ENCODE results near the gene SAXO2. TPM values are rescaled to one million over a fixed set of nuclear protein-coding genes. Genes with fewer than 3 reads are reported as not detected.
"Not testable (repeated sequence)": the region's sequence is repeated elsewhere in the genome, so short reads cannot be mapped to it uniquely, and the experiment has no call there.

Gene SAXO2
- total RNA-seq, 4 donors from 2014 or later = 0.30 to 1.5 (median 1.5) TPM; not detected in 1

DNA sequence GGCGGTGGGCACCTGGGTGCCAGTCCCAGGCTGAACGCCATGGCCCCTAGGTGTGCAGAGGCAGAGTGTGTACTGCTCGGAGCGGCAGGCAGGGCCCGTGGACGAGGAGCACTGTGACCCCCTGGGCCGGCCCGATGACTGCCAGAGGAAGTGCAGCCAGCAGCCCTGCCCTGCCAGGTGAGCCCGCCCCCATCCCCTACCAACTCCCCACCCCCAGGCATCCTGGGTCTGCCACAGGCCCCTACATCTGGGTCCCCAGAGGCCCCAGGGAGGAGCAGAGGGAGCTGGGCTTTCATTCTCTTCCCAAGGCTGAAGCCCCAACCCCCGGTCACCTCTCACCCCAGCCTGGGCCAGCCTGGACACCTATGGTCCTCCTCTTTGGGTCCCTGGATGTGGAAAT, 63.0 kb downstream of the SAXO2 start:
- intact Hi-C loops (cut with DNase I; ENCODE audit: low total_unique reads) = not testable (repeated sequence)

GRCh38 chr15:82326896-82327295, 64.3 kb downstream of the SAXO2 start:
- intact Hi-C loops (cut with DNase I; ENCODE audit: low total_unique reads); H3K4me3 ChIP-seq (ENCODE audit: low read depth, poor library complexity, severe bottlenecking): not testable (repeated sequence)
- 66 to 81% methylated on average over 12 to 15 of the region's 23 CpGs for WGBS, 2 donors
- peak in 1 of 2 donors; percentile 75 for DNase-seq (ENCODE audit: low spot score in 2 of 2)

More for the DNA sequence above, 63.0 kb downstream of the SAXO2 start:
- WGBS, 2 donors = 96% methylated on average over 2 of the region's 10 CpGs; no CpG with 5 or more reads in 1 of the 2 donors
- not testable (repeated sequence) for H3K4me3 ChIP-seq (ENCODE audit: low read depth, poor library complexity, severe bottlenecking)
- peak in 1 of 2 donors; percentile 67 for DNase-seq (ENCODE audit: low spot score in 2 of 2)

DNA sequence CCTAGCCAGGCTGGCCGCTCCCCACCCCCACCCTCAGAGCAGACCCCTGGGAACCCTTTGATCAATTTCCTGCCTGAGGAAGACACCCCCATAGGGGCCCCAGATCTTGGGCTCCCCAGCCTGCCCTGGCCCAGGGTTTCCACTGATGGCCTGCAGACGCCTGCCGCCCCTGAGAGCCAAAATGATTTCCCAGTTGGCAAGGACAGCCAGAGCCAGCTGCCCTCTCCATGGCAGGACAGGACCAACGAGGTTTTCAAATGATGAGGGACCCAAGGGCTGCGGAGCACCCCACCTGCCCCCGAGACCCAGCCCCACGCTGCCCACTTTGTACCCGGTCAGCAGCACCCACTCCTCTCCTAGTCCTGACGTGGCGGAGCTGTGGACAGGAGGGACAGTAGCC, 64.8 kb downstream of the SAXO2 start:
- WGBS, 2 donors = no CpG with 5 or more reads among the region's 10 CpGs
- H3K4me3 ChIP-seq (ENCODE audit: low read depth, poor library complexity, severe bottlenecking); intact Hi-C loops (cut with DNase I; ENCODE audit: low total_unique reads): not testable (repeated sequence)
- DNase-seq (ENCODE audit: low spot score in 2 of 2) = peak in 1 of 2 donors; percentile 40

DNA sequence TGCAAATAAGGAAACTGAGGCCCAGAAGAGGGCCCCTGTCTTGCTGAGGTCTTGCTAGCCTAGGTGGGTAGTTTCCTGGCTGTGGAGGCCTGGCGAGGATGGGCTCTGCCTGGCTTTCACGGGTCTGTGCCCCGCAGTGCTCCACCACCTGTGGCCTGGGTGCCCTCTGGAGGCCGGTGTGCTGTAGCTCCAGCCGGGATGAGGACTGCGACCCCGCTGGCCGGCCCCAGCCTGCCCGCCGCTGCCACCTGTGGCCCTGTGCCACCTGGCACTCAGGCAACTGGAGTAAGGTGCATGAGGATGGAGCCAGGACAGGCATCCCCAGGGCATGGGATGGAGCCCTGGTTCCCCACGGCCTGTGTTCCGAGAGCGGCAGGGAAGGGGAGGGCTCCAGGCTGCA, 66.4 kb downstream of the SAXO2 start:
- WGBS, 2 donors = no CpG with 5 or more reads among the region's 13 CpGs
- peak in 1 of 2 donors; percentile 10 for DNase-seq (ENCODE audit: low spot score in 2 of 2)
- intact Hi-C loops (cut with DNase I; ENCODE audit: low total_unique reads); H3K4me3 ChIP-seq (ENCODE audit: low read depth, poor library complexity, severe bottlenecking): not testable (repeated sequence)

DNA sequence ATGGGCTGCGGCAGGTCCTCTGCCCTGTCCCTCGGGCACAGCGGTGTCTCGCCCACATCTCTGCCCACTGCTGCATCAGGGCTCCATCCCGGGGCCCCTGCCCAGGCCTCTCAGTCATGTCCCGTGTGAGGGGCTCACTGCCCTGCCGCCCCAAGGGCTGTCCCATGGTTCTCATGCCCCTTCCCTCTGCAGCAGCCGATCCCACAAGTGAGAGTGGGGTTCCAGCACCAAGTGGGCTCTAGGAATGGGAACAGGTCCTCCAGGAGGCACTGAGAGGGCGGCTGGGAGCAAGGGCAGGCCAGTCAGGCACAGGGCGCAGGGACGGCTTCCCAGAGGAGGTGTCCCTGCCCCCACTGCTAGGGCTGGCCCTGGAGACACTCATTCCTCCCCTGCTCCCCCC, 68.3 kb downstream of the SAXO2 start:
- intact Hi-C loops (cut with DNase I; ENCODE audit: low total_unique reads); H3K4me3 ChIP-seq (ENCODE audit: low read depth, poor library complexity, severe bottlenecking): not testable (repeated sequence)
- DNase-seq (ENCODE audit: low spot score in 2 of 2) = peak in 1 of 2 donors; percentile 34
- 100% methylated on average over 1 to 2 of the region's 11 CpGs for WGBS, 2 donors

- DNase-seq (ENCODE audit: low spot score in 2 of 2) = peak in 1 of 2 donors; percentile 68
- intact Hi-C loops (cut with DNase I; ENCODE audit: low total_unique reads); H3K4me3 ChIP-seq (ENCODE audit: low read depth, poor library complexity, severe bottlenecking): not testable (repeated sequence)
- 100% methylated on average over 1 of the region's 3 CpGs; no CpG with 5 or more reads in 1 of the 2 donors for WGBS, 2 donors
These were observed 69.1 kb downstream of the SAXO2 start for GRCh38 chr15:82331576-82332304.

- WGBS, 2 donors = 90 to 100% methylated on average over 1 to 3 of the region's 13 CpGs
- H3K4me3 ChIP-seq (ENCODE audit: low read depth, poor library complexity, severe bottlenecking); intact Hi-C loops (cut with DNase I; ENCODE audit: low total_unique reads): not testable (repeated sequence)
- DNase-seq (ENCODE audit: low spot score in 2 of 2) = peak in 1 of 2 donors; percentile 83
These were observed 70.3 kb downstream of the SAXO2 start for GRCh38 chr15:82332711-82333602.

DNA sequence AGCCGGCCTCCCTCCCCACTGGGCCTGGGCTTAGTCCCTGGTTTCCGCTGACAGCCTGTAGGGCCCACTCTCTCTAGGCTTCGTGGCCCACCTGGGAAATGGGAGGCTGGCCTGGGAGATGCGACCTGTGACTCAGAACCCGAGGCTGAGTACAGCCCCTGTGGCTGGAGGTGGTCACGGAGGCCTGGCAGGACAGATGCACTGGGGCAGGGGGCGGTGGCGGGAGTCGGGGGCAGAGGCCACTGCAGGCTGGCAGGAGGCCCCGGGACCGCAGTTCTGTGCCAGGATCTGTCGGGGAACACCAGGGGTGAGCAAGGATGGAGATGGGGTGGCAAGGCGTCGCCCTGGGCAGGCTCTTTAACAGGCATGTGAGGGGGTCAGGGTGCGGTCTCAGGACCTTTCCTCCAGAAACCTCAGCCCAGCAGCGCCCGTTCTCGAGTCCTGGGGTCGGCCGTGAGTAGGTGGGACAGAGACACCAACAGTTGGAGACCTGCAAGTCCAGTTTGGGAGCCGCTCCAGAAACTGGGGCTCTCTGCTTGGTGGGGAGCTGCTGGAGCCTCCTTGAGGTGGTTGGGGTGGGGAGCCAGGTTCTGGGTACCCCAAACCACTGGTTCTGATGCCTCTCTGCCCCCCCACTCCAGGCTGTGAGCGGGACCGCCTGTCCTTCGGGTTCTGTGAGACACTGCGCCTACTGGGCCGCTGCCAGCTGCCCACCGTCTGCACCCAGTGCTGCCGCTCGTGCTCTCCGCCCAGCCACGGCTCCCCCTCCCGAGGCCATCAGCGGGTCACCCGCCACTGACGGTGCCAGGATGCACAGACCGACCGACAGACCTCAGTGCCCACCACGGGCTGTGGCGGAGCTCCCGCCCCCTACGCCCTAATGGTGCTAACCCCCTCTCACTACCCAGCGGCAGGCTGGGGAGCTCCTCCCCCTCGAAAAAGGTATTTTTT, 71.3 kb downstream of the SAXO2 start:
- peak in 1 of 2 donors; percentile 64 for DNase-seq (ENCODE audit: low spot score in 2 of 2)
- H3K4me3 ChIP-seq (ENCODE audit: low read depth, poor library complexity, severe bottlenecking); intact Hi-C loops (cut with DNase I; ENCODE audit: low total_unique reads): not testable (repeated sequence)
- 82 to 89% methylated on average over 3 to 26 of the region's 43 CpGs for WGBS, 2 donors

Other genes with a start within 250 kb of the SAXO2 start
- 1 to 10 TPM in 3 of 4 donors, under 1 TPM in 1; 0.13 to 1.6 (median 1.2) TPM for gene MEX3B, start 216.8 kb upstream of the SAXO2 start, total RNA-seq
- gene EFL1, start 84 bp upstream of the SAXO2 start, total RNA-seq = 10 to 100 TPM; 17.8 to 20.7 (median 19.5) TPM
- gene GOLGA6L10, start 86.7 kb downstream of the SAXO2 start, total RNA-seq = 1 to 10 TPM in 2 of 4 donors, under 1 TPM in 2; 0.39 to 1.2 (median 0.85) TPM
- gene GOLGA6L9, start 167.0 kb downstream of the SAXO2 start, total RNA-seq = 1 to 10 TPM; 2.5 to 5.8 (median 4.2) TPM

All from lower leg skin (tissue), 4 donors.